Measurements from ENCODE around the gene DMD.
"Not testable (repeated sequence)": the region's sequence is repeated elsewhere in the genome, so short reads cannot be mapped to it uniquely, and the experiment has no call there.

The DMD gene

DNA sequence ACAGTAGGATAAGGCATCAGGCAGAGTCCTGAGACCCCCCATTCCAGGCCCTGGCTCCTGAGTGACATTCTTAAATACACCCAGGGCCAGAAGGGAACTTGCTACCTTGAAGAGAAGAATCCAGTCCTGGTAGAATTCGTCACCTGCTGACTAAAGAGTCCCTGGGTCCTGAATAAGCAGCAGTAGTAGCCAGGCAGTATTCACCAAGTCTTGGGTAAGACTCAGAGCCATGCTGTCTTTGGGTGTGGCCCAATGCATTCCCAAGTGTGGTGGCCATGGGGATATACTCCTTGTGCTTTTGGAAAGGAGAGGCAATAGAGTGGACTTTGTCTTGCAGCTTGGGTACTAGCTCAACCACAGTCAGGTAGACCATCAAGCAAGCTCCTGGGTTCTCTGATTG lies 359.1 kb downstream of the DMD start:
- no peak for DNase-seq (ENCODE audit: low read depth in 2 of 2)

- no peak for DNase-seq (ENCODE audit: low read depth in 2 of 2)
These were observed 359.8 kb downstream of the DMD start for GRCh38 chrX:32851556-32851955.

DNA sequence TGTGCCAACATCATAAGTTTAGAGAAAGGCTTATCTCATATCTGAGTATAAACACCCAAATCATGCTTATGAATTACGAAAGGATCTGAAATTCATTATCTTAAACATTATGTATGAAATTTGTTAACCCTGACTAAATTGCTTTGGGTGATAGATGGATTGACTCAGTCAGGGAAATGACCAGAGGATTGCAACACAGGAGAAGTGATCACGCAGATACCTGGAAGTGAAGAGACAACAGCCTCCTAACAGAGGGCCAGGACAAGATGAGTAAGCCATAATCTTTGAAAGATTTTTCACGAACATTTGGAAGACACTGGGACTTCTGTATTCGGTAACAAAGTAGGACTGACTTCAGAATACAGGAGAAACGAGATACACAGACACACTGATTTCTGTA lies 363.4 kb downstream of the DMD start:
- DNase-seq (ENCODE audit: low read depth in 2 of 2): no peak

GRCh38 chrX:32842053-32842452 lies 369.3 kb downstream of the DMD start:
- no peak for DNase-seq (ENCODE audit: low read depth in 2 of 2)

- no peak for DNase-seq (ENCODE audit: low read depth in 2 of 2)
These were observed 371.6 kb downstream of the DMD start for GRCh38 chrX:32839781-32840180.

DNA sequence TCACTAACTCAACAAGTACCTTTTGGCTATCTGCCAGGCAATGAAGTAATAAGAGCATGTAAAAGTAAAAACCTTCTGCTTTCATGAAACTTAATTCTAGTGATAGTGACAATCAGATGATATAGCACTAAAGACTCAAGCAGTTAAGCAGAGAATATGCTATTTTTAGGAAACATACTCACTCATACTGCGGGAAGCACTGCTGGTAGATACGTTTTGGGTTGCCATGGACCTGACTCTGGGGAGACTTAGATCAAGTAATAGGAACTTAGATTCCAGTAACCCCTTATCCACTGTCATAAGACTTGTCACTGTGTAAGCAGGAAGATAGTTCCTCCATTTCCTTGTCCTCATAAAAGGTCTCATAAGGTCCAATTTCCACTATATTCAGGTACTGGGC lies 386.3 kb downstream of the DMD start:
- DNase-seq (ENCODE audit: low read depth in 2 of 2): no peak

- no peak for DNase-seq (ENCODE audit: low read depth in 2 of 2)
These were observed 407.3 kb downstream of the DMD start for GRCh38 chrX:32804034-32804433.

- no peak for DNase-seq (ENCODE audit: low read depth in 2 of 2)
These were observed 412.4 kb downstream of the DMD start for GRCh38 chrX:32798990-32799389.

- DNase-seq (ENCODE audit: low read depth in 2 of 2): no peak
These were observed 422.4 kb downstream of the DMD start for GRCh38 chrX:32788936-32789335.

DNA sequence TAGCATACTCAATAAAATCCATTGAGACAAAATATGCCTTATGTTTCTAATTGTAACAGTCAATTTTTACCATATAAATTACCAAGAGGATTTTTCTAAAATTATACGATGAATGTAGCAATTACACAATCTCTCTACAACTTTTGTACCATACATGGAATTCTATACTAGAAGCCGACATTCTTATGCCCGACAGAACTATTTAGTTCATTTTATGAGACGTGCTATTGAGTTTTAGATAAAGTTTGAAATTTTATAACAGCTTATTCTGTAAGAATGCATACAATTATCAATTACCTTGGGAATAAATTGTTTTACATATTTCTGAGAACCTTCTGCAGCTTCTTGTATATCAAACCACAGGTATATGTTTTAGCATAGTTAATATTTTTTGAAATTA lies 431.2 kb downstream of the DMD start:
- DNase-seq (ENCODE audit: low read depth in 2 of 2): no peak

GRCh38 chrX:32778965-32779364 lies 432.4 kb downstream of the DMD start:
- DNase-seq (ENCODE audit: low read depth in 2 of 2): no peak

DNA sequence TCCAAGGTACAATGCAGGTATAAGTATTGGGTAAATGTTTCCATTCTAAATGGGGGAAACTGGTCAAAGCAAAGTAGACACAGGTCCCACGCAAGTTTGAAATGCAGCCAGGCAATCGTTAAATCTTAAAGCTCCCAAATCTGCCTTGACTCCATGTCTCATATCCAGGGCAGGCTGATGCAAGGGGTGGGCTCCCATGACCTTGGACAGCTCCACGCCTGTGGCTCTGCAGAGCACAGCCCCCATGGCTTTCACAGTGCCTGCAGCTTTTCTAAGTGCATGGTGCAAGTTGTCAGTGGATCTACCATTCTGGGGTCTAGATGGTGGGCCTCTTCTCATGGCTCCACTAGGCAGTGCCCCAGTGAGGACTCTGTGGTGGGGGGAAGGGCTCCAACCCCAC lies 436.4 kb downstream of the DMD start:
- no peak for DNase-seq (ENCODE audit: low read depth in 2 of 2)

- no peak for DNase-seq (ENCODE audit: low read depth in 2 of 2)
These were observed 462.3 kb downstream of the DMD start for GRCh38 chrX:32749070-32749469.

DNA sequence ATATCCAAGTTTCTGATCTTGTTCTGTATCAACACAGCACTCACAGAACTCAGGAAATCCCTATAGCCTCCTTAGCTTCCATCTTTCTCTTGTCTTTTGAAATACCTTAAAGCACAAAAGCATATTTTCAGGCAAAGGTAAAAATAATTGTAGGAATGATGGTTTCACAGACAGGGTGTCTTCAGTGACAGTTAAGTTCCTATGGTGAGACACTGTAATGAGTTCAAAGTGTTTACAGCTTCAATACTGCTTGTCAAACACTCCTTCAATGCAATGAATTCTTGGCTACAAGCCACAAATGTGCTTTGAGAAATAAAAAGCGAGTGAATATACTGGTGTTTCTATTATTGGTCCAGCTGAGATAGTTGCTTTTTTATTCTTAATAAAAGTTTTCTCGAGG lies 466.0 kb downstream of the DMD start:
- DNase-seq (ENCODE audit: low read depth in 2 of 2): no peak

- DNase-seq (ENCODE audit: low read depth in 2 of 2): no peak
These were observed 466.4 kb downstream of the DMD start for GRCh38 chrX:32744921-32745320.

- DNase-seq (ENCODE audit: low read depth in 2 of 2): no peak
These were observed 469.4 kb downstream of the DMD start for GRCh38 chrX:32741910-32742309.

DNA sequence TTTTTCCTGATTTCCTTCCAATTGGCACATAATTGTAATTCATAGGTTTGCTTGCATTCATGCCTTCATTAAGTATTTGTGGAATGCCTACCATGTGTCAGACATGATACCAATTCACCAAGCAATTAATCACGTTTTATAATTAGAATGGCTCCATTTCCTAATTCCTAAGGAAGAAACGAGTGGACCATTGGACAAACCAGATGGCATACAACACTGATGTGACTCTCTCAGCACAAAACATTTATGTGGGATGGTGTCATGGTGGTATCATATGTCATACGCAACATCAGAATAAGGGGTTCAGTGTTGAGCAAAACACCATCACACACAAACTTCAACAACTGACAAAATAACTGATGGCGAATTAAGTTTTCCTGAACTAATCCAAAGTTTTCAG lies 502.8 kb downstream of the DMD start:
- no peak for DNase-seq (ENCODE audit: low read depth in 2 of 2)

GRCh38 chrX:32705385-32705784 lies 506.0 kb downstream of the DMD start:
- not testable (repeated sequence) for DNase-seq (ENCODE audit: low read depth in 2 of 2)

DNA sequence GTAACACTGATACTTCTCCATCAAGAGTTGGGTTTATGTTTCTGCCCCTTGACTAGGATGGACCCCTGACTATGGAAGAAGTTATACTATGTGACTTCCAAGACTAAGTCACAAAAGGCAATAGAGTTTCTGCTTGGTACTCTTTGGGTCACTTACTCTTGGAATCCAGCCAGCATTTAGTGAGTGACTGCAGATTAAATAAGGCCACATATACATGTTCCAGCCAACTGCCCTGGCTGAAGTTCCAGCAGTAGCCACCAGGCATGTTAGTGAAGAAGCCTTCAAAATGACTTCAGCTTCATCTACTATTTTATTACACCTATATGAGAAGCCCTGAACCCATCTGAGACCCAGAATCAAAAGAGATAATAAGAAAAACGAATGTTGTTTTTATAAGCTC lies 524.0 kb downstream of the DMD start:
- DNase-seq (ENCODE audit: low read depth in 2 of 2): no peak

- DNase-seq (ENCODE audit: low read depth in 2 of 2): no peak
These were observed 532.9 kb downstream of the DMD start for GRCh38 chrX:32678487-32678886.

GRCh38 chrX:32673193-32673592 lies 538.2 kb downstream of the DMD start:
- DNase-seq (ENCODE audit: low read depth in 2 of 2): no peak

GRCh38 chrX:32662516-32662915 lies 548.8 kb downstream of the DMD start:
- no peak for DNase-seq (ENCODE audit: low read depth in 2 of 2)

- no peak for DNase-seq (ENCODE audit: low read depth in 2 of 2)
These were observed 566.7 kb downstream of the DMD start for GRCh38 chrX:32644476-32645245.

- DNase-seq (ENCODE audit: low read depth in 2 of 2): no peak
These were observed 569.1 kb downstream of the DMD start for GRCh38 chrX:32642283-32642682.

All from activated CD4-positive, alpha-beta T cell treated with anti-CD3 and anti-CD28 coated beads for 24 hours (primary cell).